Smooth muscle cell (in vitro differentiated cells): Measurements from ENCODE around the gene LHX6. TPM values are rescaled to one million over a fixed set of nuclear protein-coding genes. Genes with fewer than 3 reads are reported as not detected.

ENCODE experiments used
- DNase-seq: peaks from one replicate; lab custom pipeline; 2025; ENCODE audit not compliant: unreplicated experiment; lab: John Stamatoyannopoulos, UW
- H2AFZ ChIP-seq: fragments of 200-600 bp; sonication (generic); 2 replicates; pipeline ENCODE4 v1.6.0; 2016; ENCODE audit warnings: antibody characterized with exemption, low read depth, mild to moderate bottlenecking
- H3F3A ChIP-seq: fragments of 200-600 bp; sonication (generic); 2 replicates; pipeline ENCODE4 v1.6.0; 2017; ENCODE audit warnings: antibody characterized with exemption, low read depth
- H3K27ac ChIP-seq: fragments of 200-600 bp; sonication (generic); 2 replicates; pipeline ENCODE4 v1.5.1; 2016; ENCODE audit warnings: low read depth, mild to moderate bottlenecking
- H3K27me3 ChIP-seq: fragments of 200-600 bp; sonication (generic); 2 replicates; pipeline ENCODE4 v1.6.1; 2016; ENCODE audit warnings: low read depth, mild to moderate bottlenecking
- H3K36me3 ChIP-seq: fragments of 200-600 bp; sonication (generic); 2 replicates; pipeline ENCODE4 v1.5.1; 2016; ENCODE audit warnings: low read depth
- H3K4me1 ChIP-seq: fragments of 200-600 bp; sonication (generic); 2 replicates; pipeline ENCODE4 v1.5.1; 2016; ENCODE audit warnings: low read depth
- H3K4me2 ChIP-seq: fragments of 200-600 bp; sonication (generic); 2 replicates; pipeline ENCODE4 v1.6.0; 2016; ENCODE audit warnings: mild to moderate bottlenecking
- H3K4me3 ChIP-seq: fragments of 200-600 bp; sonication (generic); 2 replicates; pipeline ENCODE4 v1.5.1; 2016; ENCODE audit warnings: mild to moderate bottlenecking
- H3K79me2 ChIP-seq: fragments of 200-600 bp; sonication (generic); 2 replicates; pipeline ENCODE4 v1.6.0; 2016; ENCODE audit warnings: low read depth, mild to moderate bottlenecking
- H3K9ac ChIP-seq: fragments of 200-600 bp; sonication (generic); 2 replicates; pipeline ENCODE4 v1.6.0; 2016; ENCODE audit warnings: low read depth
- H3K9me3 ChIP-seq: fragments of 200-600 bp; sonication (generic); replicated peaks from 2 replicates; pipeline ENCODE4 v1.5.1; 2016; ENCODE audit warnings: low read depth
- H4K20me1 ChIP-seq: fragments of 200-600 bp; sonication (generic); 2 replicates; pipeline ENCODE4 v1.6.0; 2016; ENCODE audit warnings: low read depth
- WGBS: methylation state at CpG from one replicate; pipeline ENCODE4 v1.1.7; 2016; ENCODE audit warnings: low lambda C conversion rate; 5-methylcytosine and 5-hydroxymethylcytosine counted together
- polyA plus RNA-seq: library from polyadenylated mRNA; unstranded; fragments of >200 nt; fragmentation: Nextera tagmentation; extraction: Ambion mirVana; gene quantifications from 2 replicates; pipeline ENCODE4 v1.2.1, GENCODE V29; 2016
- total RNA-seq: library from RNA; depleted of rRNA; stranded (reverse); fragments of >200 nt; gene quantifications from 2 replicates; pipeline ENCODE4 v1.2.3, GENCODE V29; 2014
- TF ChIP-seq, protein P1 (sequence below): fragments of 200-600 bp; sonication (generic); IDR thresholded peaks from 2 replicates; pipeline ENCODE4 v1.5.1; 2017; ENCODE audit warnings: borderline replicate concordance, mild to moderate bottlenecking, antibody characterized with exemption; ENCODE audit not compliant: insufficient read depth, poor library complexity, severe bottlenecking

Gene LHX6
- total and polyA plus RNA-seq, 2 experiments from 2014 or later, result not detected

DNA sequence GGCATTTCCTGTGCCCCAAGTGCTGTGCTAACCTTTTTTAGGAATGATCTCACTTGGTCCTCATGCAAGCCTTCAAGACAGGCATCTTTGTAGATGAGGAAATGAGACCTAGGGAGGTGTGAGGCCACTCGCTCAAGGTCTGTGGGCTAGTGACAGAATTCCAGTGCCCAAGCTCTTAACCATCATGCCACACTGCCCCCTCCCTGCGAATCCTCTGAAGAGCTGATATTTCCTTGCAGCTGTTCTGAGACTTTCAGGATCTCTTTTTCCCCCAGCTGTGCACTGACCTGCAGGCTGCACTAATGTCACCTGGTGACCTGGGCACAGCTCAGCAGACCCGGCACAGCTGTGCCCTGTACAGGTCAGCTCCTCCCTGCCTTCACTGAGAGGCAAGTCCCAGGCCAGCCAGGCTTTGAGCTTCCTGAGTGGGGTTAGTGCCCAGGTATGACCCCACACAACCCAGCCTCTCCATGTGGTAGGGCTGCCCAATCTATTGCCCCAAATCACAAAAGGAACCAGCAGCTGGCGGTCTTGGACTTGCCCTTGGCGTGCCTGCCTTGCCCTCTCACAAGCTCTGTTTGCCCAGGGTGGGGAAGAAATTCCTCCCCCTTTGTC, 36.4 kb downstream of the LHX6 start:
- H2AFZ ChIP-seq, result no peak overlapping the region
- 86% methylated on average over 5 of the region's 5 CpGs for WGBS
- no peak for DNase-seq
- TF ChIP-seq, protein P1, sequence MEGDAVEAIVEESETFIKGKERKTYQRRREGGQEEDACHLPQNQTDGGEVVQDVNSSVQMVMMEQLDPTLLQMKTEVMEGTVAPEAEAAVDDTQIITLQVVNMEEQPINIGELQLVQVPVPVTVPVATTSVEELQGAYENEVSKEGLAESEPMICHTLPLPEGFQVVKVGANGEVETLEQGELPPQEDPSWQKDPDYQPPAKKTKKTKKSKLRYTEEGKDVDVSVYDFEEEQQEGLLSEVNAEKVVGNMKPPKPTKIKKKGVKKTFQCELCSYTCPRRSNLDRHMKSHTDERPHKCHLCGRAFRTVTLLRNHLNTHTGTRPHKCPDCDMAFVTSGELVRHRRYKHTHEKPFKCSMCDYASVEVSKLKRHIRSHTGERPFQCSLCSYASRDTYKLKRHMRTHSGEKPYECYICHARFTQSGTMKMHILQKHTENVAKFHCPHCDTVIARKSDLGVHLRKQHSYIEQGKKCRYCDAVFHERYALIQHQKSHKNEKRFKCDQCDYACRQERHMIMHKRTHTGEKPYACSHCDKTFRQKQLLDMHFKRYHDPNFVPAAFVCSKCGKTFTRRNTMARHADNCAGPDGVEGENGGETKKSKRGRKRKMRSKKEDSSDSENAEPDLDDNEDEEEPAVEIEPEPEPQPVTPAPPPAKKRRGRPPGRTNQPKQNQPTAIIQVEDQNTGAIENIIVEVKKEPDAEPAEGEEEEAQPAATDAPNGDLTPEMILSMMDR, result no peak
- H3K4me3 ChIP-seq, result no peak overlapping the region
- H3K27me3 ChIP-seq, result peaks cover 11% of the 10 kb centered on the region
- no peaks in the 10 kb centered on the region for H3K4me1 ChIP-seq
- H3K27ac ChIP-seq, result no peak overlapping the region
- H4K20me1 ChIP-seq, result no peaks in the 10 kb centered on the region
- no peak overlapping the region for H3K4me2 ChIP-seq
- no peaks in the 10 kb centered on the region for H3K36me3 ChIP-seq
- H3K79me2 ChIP-seq, result no peaks in the 10 kb centered on the region
- no peaks in the 10 kb centered on the region for H3F3A ChIP-seq
- no peak overlapping the region for H3K9ac ChIP-seq
- H3K9me3 ChIP-seq, result no peaks in the 10 kb centered on the region

GRCh38 chr9:122191584-122191983, 37.2 kb downstream of the LHX6 start:
- Histone ChIP-seq H3F3A (no peaks in the 10 kb centered on the region), H3K27ac (no peak overlapping the region), H3K4me2 (no peak overlapping the region), H3K79me2 (no peaks in the 10 kb centered on the region), H3K4me3 (no peak overlapping the region), H3K4me1 (no peaks in the 10 kb centered on the region), H3K9me3 (no peaks in the 10 kb centered on the region), H3K36me3 (no peaks in the 10 kb centered on the region), H2AFZ (no peak overlapping the region), H3K27me3 (peaks cover 4% of the 10 kb centered on the region), H4K20me1 (no peaks in the 10 kb centered on the region), H3K9ac (no peak overlapping the region)
- DNase-seq, result no peak
- TF ChIP-seq, protein P1, result no peak
- 79% methylated on average over 11 of the region's 11 CpGs for WGBS

GRCh38 chr9:122190597-122191381, 38.0 kb downstream of the LHX6 start:
- H3K4me2 ChIP-seq, result no peak overlapping the region
- H4K20me1 ChIP-seq, result no peaks in the 10 kb centered on the region
- 84% methylated on average over 12 of the region's 12 CpGs for WGBS
- TF ChIP-seq, protein P1, result no peak
- no peak overlapping the region for H2AFZ ChIP-seq
- H3K9ac ChIP-seq, result no peak overlapping the region
- H3K79me2 ChIP-seq, result no peaks in the 10 kb centered on the region
- no peak overlapping the region for H3K27ac ChIP-seq
- no peak for DNase-seq
- H3K27me3 ChIP-seq, result peaks cover 4% of the 10 kb centered on the region
- H3K9me3 ChIP-seq, result no peaks in the 10 kb centered on the region
- no peaks in the 10 kb centered on the region for H3F3A ChIP-seq
- H3K4me1 ChIP-seq, result no peaks in the 10 kb centered on the region
- no peaks in the 10 kb centered on the region for H3K36me3 ChIP-seq
- no peak overlapping the region for H3K4me3 ChIP-seq
